ENCODE measurements around the gene KLRF2. TPM values are rescaled to one million over a fixed set of nuclear protein-coding genes. Genes with fewer than 3 reads are reported as not detected.
"Not testable (repeated sequence)": the region's sequence is repeated elsewhere in the genome, so short reads cannot be mapped to it uniquely, and the experiment has no call there.

KLRF2 gene
- total and polyA plus RNA-seq, 2 of the 8 experiments (the other 6 are each of a cell fraction or from before 2014, with no cell fraction given), result not detected

GRCh38 chr12:9872742-9873141 is 8.5 kb upstream of the KLRF2 start (continued):
- TF ChIP-seq GTF2F1 (IDR thresholded peaks at IDR 0.05; ENCODE audit: borderline replicate concordance, low read depth, low read length), result no peak
- TF ChIP-seq SP4 (IDR thresholded peaks at IDR 0.05; ENCODE audit: low read length), result no peak
- TF ChIP-seq TBP (IDR thresholded peaks at IDR 0.05; ENCODE audit: low read depth, low read length), result no peak
- no peak for TF ChIP-seq PHF8 (conservative IDR thresholded peaks at IDR 0.05; ENCODE audit: low read depth, low read length)
- no peak for TF ChIP-seq EGR1 (IDR thresholded peaks at IDR 0.05; ENCODE audit: borderline replicate concordance, low read depth, low read length)
- no peak for TF ChIP-seq KDM5A (IDR thresholded peaks at IDR 0.05; ENCODE audit: low read length)
- TF ChIP-seq CHD1 (IDR thresholded peaks at IDR 0.05; ENCODE audit: low read depth, low read length), result no peak

- H3K9me3 ChIP-seq (ENCODE audit: insufficient read depth in 2 of 2, low read depth in 1 of 2, low read length in 1 of 2); POLR2A ChIA-PET (ENCODE audit: partially characterized antibody); H3K9ac ChIP-seq (replicated peaks in 1 of 4; ENCODE audit: extremely low read depth in 1 of 4, low read depth in 3 of 4, low read length in 3 of 4); H3K4me1 ChIP-seq (replicated peaks in 1 of 4; ENCODE audit: control insufficient read depth in 3 of 4, insufficient read depth in 4 of 4, low read length in 3 of 4); H2BK15ac ChIP-seq (ENCODE audit: low read length); FAIRE-seq; H3K79me2 ChIP-seq (ENCODE audit: control insufficient read depth in 1 of 2, insufficient read depth in 2 of 2, low read length in 2 of 2); H4K91ac ChIP-seq (replicated peaks; ENCODE audit: insufficient read length, low read length); H2AK5ac ChIP-seq (ENCODE audit: low read depth, low read length); H3K23ac ChIP-seq (ENCODE audit: insufficient read length); H2BK120ac ChIP-seq (replicated peaks; ENCODE audit: low read depth, low read length); H3K56ac ChIP-seq (replicated peaks; ENCODE audit: insufficient read length, low read depth, low read length); H3K18ac ChIP-seq (ENCODE audit: extremely low read depth, low read length); H2AFZ ChIP-seq (ENCODE audit: low read length); H3K27ac ChIP-seq (ENCODE audit: low read depth, low read length); H3K4me3 ChIP-seq (ENCODE audit: extremely low read depth in 1 of 4, insufficient read depth in 2 of 4, low read depth in 3 of 4, low read length in 4 of 4); H4K5ac ChIP-seq (ENCODE audit: insufficient read length, low read depth, low read length); H3K36me3 ChIP-seq (ENCODE audit: control insufficient read depth in 2 of 4, insufficient read depth in 4 of 4, low read length in 3 of 4); H3K14ac ChIP-seq (ENCODE audit: insufficient read length); H3K4me2 ChIP-seq (ENCODE audit: insufficient read depth in 1 of 2, low read depth in 2 of 2, low read length in 2 of 2); H3K79me1 ChIP-seq (ENCODE audit: low read depth, low read length); H4K20me1 ChIP-seq (replicated peaks in 1 of 2; ENCODE audit: control insufficient read depth in 1 of 2, insufficient read depth in 2 of 2, low read length in 2 of 2); DNase-seq (ENCODE audit: low read depth in 1 of 2, low spot score in 2 of 2); H3K4ac ChIP-seq (replicated peaks; ENCODE audit: insufficient read length, low read depth, low read length); H3K23me2 ChIP-seq (ENCODE audit: low read depth, low read length); H4K8ac ChIP-seq (ENCODE audit: extremely low read depth, insufficient read depth, low read length); H2BK5ac ChIP-seq (ENCODE audit: low read depth, low read length); H2BK20ac ChIP-seq (ENCODE audit: low read length); H3K27me3 ChIP-seq (replicated peaks in 1 of 4; ENCODE audit: control insufficient read depth in 3 of 4, extremely low read depth in 1 of 4, insufficient read depth in 3 of 4, low read length in 3 of 4); H2BK12ac ChIP-seq (ENCODE audit: low read depth, low read length): not testable (repeated sequence)
- 100% methylated on average over 4 of the region's 26 CpGs; no CpG with 5 or more reads in 1 of the 2 experiments for WGBS, 2 experiments (ENCODE audit: extremely low coverage in 1 of 2, insufficient coverage in 1 of 2, insufficient read length in 1 of 2, insufficient replicate concordance in 2 of 2, low coverage in 1 of 2, low lambda C conversion rate in 2 of 2, missing lambda C conversion rate in 1 of 2)
- CTCF ChIA-PET (ENCODE audit: partially characterized antibody), result interaction anchor here (1.0 to 1.4 kb wide), 2 partner anchors 125 to 129 kb away, joined by 4 read pairs; no protein-coding TSS in a partner anchor
Measured at GRCh38 chr12:9876120-9876519, 5.2 kb upstream of the KLRF2 start.
